Peyer's patch (tissue), 4 donors: ENCODE results near the gene PAEP.

Experiments
- POLR2A ChIP-seq, 2 donors: fragments of 450-650 bp; IDR thresholded peaks; one replicate each; pipeline ENCODE4 v1.5.1; 2017; ENCODE audit warnings: antibody characterized with exemption in 2 of 2, mild to moderate bottlenecking in 2 of 2, moderate library complexity in 2 of 2
- TF ChIP-seq, protein P1 (sequence below), 6 experiments: fragments of 450-650 bp in 4 of 6; fragments of 200-600 bp in 2 of 6; sonication (generic) in 1 of 6; IDR thresholded peaks; one replicate each; pipeline ENCODE4 v1.5.1; 2017 to 2019; ENCODE audit warnings: antibody characterized with exemption in 6 of 6, mild to moderate bottlenecking in 3 of 6, moderate library complexity in 1 of 6

DNA sequence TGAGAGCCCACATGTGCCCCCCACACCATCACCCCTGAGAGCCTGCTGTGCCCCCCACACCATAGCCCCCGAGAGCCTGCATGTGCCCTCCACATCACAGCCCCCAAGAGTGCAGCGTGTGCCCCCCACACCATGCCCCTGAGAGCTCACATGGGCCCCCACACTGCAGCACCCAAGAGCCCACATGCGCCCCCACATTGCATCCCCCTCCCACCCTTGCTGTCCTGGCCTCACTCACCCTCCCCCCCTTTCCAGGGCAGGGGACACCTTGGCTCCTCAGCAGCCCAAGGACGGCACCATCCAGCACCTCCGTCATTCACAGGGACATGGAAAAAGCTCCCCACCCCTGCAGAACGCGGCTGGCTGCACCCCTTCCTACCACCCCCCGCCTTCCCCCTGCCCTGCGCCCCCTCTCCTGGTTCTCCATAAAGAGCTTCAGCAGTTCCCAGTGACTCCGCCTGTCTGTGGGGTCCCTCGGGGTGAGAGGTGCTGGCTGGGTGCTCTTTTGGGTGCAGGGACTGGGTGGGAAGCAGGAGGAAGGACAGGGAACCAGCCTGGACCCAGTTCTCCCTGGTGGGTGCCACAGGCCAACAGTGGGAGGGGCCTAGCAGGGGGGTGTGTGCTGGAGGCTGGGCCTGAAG, 35.3 kb upstream of the PAEP start:
- TF ChIP-seq, protein P1, sequence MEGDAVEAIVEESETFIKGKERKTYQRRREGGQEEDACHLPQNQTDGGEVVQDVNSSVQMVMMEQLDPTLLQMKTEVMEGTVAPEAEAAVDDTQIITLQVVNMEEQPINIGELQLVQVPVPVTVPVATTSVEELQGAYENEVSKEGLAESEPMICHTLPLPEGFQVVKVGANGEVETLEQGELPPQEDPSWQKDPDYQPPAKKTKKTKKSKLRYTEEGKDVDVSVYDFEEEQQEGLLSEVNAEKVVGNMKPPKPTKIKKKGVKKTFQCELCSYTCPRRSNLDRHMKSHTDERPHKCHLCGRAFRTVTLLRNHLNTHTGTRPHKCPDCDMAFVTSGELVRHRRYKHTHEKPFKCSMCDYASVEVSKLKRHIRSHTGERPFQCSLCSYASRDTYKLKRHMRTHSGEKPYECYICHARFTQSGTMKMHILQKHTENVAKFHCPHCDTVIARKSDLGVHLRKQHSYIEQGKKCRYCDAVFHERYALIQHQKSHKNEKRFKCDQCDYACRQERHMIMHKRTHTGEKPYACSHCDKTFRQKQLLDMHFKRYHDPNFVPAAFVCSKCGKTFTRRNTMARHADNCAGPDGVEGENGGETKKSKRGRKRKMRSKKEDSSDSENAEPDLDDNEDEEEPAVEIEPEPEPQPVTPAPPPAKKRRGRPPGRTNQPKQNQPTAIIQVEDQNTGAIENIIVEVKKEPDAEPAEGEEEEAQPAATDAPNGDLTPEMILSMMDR (IDR thresholded peaks at IDR 0.05) = no peak
- no peak for TF ChIP-seq POLR2A (IDR thresholded peaks at IDR 0.05)
